ENCODE results near the gene ZC3HAV1L.
"Not testable (repeated sequence)": the region's sequence is repeated elsewhere in the genome, so short reads cannot be mapped to it uniquely, and the experiment has no call there.

ZC3HAV1L gene

GRCh38 chr7:139044813-139045794 lies 9.3 kb upstream of the ZC3HAV1L start:
- H3K4me3 Mint-ChIP-seq, result peak overlapping the region in 1 of 2 donors; percentile 41
- DNase-seq (no peak), ATAC-seq (replicated peaks) (peak; percentile 51 to 83)
- H3K27ac Mint-ChIP-seq, result peak overlapping the region; percentile 69
- H3K36me3 Mint-ChIP-seq, result peaks cover 40 to 60% of the 10 kb centered on the region in 2 donors
- no peaks in the 10 kb centered on the region for H3K27me3 Mint-ChIP-seq
- H3K4me1 Mint-ChIP-seq, result peaks cover 18 to 48% of the 10 kb centered on the region in 2 donors
- peaks cover 0 to 8% of the 10 kb centered on the region in 2 donors for H3K9me3 Mint-ChIP-seq

DNA sequence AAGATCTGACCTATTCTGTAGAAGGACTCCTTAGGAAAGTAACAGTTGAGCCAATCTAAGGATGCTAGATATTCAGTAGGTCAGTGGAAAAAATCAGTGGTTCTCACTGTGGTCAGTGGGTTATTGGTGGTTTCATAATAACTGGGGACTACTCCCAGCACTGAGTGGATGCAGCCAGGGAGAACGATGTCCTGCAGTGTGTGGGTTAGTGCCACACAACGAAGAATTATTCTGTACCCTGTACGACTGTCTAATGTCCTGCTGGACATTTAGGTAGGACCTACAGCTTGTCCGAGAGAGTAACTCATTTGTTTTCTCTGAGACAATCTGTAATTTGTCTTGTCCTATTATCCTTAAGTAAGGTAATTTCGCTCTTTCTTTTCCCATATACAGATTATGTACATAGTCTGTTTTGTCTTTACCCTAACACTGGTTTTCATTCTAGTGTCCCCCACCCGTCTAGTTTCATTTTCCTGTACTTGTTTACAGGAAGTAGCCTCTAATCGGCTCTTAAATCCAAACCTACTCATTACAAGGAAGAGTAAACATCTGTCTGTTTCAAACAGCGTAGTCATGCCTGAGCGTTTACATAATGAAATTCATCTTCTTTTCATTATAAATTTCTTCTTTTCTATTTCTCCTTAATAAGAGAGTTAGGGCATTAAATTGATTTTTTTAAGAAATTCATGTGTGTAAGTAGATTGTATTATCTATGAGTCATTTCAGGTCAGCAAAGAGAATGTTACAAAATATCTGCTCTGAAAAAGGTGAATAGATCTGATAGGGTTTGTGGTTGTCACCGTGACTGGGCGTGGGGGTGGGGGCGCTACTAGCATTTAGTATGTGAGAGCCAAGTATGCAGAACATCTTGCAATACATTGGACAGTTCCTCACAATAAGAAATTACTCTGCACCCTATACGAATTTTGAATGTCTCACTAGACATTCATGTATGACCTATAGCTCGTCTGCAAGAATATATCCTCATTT lies 8.3 kb upstream of the ZC3HAV1L start:
- Mint-ChIP-seq H3K36me3 (peaks cover 34 to 50% of the 10 kb centered on the region in 2 donors), H3K27me3 (no peaks in the 10 kb centered on the region), H3K4me3 (no peak overlapping the region), H3K27ac (no peak overlapping the region), H3K9me3 (peaks cover 0 to 8% of the 10 kb centered on the region in 2 donors), H3K4me1 (peaks cover 18 to 48% of the 10 kb centered on the region in 2 donors)
- DNase-seq (no peak), ATAC-seq (replicated peaks) (no peak)

GRCh38 chr7:139041378-139042085 lies 5.7 kb upstream of the ZC3HAV1L start:
- Mint-ChIP-seq H3K36me3 (peaks cover 23 to 34% of the 10 kb centered on the region in 2 donors), H3K27me3 (peaks cover 0 to 4% of the 10 kb centered on the region in 2 donors), H3K27ac (peak overlapping the region; percentile 15), H3K4me3 (no peak overlapping the region), H3K4me1 (peaks cover 16 to 46% of the 10 kb centered on the region in 2 donors), H3K9me3 (peaks cover 0 to 8% of the 10 kb centered on the region in 2 donors)
- ATAC-seq (replicated peaks) (peak; percentile 44 to 56), DNase-seq (no peak)

DNA sequence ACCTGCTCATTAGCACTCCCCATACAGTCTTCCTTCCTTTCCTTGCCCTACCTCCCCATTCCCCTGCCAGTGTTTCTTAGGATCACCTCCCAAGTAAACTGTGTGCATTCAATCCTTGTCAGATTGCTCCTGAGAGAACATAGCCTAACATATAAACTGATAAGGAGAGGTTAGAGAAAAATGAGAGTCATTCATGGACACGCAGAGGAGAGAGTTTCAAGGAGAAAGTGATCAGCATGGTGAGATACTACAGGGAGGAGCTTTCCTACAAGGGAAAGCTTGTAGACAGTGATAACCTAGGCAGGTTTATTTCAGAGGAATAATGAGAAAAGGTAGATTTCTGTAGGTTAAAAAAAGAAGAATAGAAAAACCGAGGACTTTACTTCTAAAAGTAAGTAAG lies 2.8 kb upstream of the ZC3HAV1L start:
- H3K9me3 Mint-ChIP-seq, result no peaks in the 10 kb centered on the region
- no peak overlapping the region for H3K4me3 Mint-ChIP-seq
- H3K36me3 Mint-ChIP-seq, result peaks cover 11 to 16% of the 10 kb centered on the region in 2 donors
- no peak for DNase-seq
- H3K4me1 Mint-ChIP-seq, result peaks cover 11 to 40% of the 10 kb centered on the region in 2 donors
- H3K27me3 Mint-ChIP-seq, result peaks cover 0 to 4% of the 10 kb centered on the region in 2 donors
- H3K27ac Mint-ChIP-seq, result no peak overlapping the region
- no peak for ATAC-seq (replicated peaks)

DNA sequence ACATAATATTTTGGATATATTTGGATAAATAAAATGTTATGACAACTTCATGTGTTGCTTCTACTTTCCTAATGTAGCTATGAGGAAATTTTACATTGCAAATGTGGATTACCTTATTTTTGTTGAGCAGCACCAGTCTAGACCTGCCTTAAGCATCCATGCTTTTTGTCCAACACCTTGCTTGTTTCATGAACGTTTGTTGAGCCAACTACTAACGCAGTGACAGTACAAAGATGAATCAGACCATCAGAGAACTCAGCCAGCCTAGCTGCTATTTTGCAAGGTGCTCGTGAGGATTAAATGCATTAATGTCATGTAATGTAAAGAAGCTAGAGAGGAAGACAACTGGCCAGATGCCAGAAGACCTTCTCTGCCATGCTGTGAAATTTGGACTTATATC lies 1.1 kb upstream of the ZC3HAV1L start:
- DNase-seq (no peak), ATAC-seq (replicated peaks) (no peak)
- Mint-ChIP-seq H3K36me3 (peaks cover 10 to 13% of the 10 kb centered on the region in 2 donors), H3K27ac (no peak overlapping the region), H3K27me3 (peaks cover 0 to 4% of the 10 kb centered on the region in 2 donors), H3K9me3 (no peaks in the 10 kb centered on the region), H3K4me3 (peak overlapping the region in 1 of 2 donors; percentile 12), H3K4me1 (peaks cover 10 to 33% of the 10 kb centered on the region in 2 donors)

DNA sequence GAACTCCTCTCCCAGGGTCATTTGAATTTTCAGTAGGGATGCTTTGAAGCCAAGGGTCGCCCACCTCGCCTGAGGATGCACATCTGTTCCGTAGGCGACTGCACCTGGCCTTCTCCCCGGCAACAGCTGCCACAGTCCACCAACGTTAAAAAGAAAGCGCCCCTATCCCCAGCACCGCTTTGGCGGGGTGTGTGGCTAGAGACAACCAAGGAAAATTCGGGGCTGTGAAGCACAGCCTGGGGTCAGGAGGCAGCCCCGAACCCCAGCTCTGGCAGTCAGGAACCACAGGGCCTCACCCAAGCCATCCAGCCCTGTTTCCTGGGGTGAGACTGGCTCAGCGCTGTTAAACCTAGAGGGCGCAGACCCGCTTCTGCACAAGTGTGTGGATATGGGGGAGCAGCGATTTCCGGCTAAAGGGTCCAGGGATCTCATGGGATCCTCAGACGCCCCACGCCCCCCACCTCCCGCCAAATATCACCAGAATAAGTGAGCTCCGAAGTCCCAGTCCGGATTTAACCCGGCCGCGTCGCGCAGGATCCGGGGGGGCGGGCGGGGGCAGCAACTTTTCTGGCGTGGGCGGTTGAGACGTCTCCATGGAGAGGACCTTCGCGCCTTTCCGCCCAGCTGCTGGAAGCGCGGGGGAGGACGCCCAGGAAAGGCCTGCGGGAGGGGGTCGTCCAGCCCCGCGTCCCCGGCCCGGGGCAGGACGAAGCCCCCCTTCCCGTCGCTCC lies 822 bp downstream of the ZC3HAV1L start:
- DNase-seq (peak; percentile 12), ATAC-seq (replicated peaks) (peak; percentile 33 to 42)
- Mint-ChIP-seq H3K27ac (peak overlapping the region; percentile 87), H3K27me3 (peaks cover 0 to 4% of the 10 kb centered on the region in 2 donors), H3K36me3 (peaks cover 23% of the 10 kb centered on the region in 2 donors), H3K4me3 (peak overlapping the region; percentile 82 to 90), H3K9me3 (no peaks in the 10 kb centered on the region), H3K4me1 (peaks cover 6 to 24% of the 10 kb centered on the region in 2 donors)

GRCh38 chr7:139034336-139034735 lies 1.5 kb downstream of the ZC3HAV1L start:
- ATAC-seq (replicated peaks) (no peak), DNase-seq (no peak)
- Mint-ChIP-seq H3K4me1 (peaks cover 6 to 24% of the 10 kb centered on the region in 2 donors), H3K36me3 (peaks cover 28 to 30% of the 10 kb centered on the region in 2 donors), H3K4me3 (peak overlapping the region in 1 of 2 donors; percentile 82), H3K27me3 (peaks cover 0 to 4% of the 10 kb centered on the region in 2 donors), H3K9me3 (no peaks in the 10 kb centered on the region), H3K27ac (no peak overlapping the region)

DNA sequence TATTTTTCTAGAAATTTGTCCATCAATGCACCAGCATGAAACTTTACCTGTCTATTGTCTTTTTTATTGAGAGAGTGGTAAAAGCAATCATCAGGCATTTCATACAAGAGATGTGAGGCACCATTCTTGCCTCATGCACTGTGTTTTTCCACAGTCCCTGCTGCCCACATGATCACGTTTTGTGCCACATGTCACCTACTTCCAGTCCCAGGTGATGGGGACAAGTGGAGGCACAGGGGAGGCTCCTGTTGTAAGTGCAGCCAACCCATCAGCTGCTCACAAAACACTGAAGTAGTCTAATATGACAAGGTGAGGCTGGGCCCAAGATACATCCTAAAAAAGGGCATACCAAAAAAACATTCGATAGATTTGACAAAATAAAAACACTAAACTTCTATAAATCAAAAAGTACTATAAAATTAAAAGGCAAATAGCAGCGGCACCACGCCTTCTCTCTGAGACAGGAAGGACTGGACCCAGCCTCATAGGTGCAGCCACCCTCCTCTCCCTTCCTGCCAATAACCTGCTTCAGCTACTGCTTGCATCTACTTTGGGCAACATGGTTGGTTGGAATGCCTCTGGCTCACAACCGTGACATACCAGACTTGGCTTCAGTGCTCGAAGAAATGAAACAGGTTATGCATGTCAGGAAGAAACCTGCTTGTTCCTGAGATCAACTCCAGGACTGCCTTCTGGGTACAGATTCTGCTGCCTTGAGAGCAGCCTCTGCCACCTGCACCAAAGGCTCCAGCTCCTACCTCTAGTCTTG lies 2.3 kb downstream of the ZC3HAV1L start:
- H3K36me3 Mint-ChIP-seq, result peaks cover 34 to 35% of the 10 kb centered on the region in 2 donors

DNA sequence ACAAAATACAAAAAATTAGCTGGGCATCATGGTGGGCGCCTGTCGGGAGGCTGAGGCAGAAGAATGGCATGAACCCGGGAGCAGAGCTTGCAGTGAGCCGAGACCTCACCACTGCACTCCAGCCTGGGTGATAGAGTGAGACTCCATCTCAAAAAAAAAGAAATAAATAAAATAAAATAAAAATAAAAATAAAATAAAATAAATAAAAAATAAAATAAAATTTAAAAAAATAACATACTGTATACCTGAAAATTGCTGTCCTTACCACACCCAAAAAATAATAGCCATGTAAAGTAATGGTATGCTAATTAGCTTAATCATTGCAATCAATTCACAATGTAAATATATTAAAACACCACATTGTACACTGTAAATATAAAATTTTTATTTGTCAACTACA lies 3.4 kb downstream of the ZC3HAV1L start:
- Mint-ChIP-seq H3K27me3 (peaks cover 0 to 1% of the 10 kb centered on the region in 2 donors), H3K36me3 (peaks cover 41 to 43% of the 10 kb centered on the region in 2 donors), H3K4me3 (no peak overlapping the region), H3K9me3 (no peaks in the 10 kb centered on the region), H3K4me1 (peaks cover 6 to 24% of the 10 kb centered on the region in 2 donors), H3K27ac (no peak overlapping the region)
- DNase-seq (no peak), ATAC-seq (replicated peaks) (no peak)

More for the DNA sequence above, 2.3 kb downstream of the ZC3HAV1L start:
- DNase-seq (no peak), ATAC-seq (replicated peaks) (no peak)
- no peak overlapping the region for H3K4me3 Mint-ChIP-seq
- H3K4me1 Mint-ChIP-seq, result peaks cover 6 to 24% of the 10 kb centered on the region in 2 donors
- H3K9me3 Mint-ChIP-seq, result no peaks in the 10 kb centered on the region
- H3K27ac Mint-ChIP-seq, result no peak overlapping the region
- peaks cover 0 to 4% of the 10 kb centered on the region in 2 donors for H3K27me3 Mint-ChIP-seq

DNA sequence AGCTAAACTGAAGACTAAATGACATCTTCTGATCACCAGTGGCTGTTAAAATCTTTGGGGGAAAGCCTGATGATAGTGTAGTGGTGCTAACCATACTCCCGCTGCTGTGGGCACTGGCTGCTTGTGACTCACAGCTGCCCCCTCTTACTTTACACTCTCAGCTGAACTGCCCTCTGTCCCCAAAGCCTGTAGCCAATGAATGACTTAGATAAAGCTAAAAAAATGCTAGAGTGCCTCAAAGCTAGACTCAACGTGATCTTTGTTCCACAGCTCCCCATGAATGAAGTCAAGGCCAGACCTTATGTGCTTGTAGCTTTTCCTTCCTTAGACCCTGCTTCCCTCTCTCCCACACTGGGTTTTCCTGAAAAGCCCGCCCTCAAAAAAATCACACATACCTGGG lies 6.5 kb downstream of the ZC3HAV1L start:
- DNase-seq (no peak), ATAC-seq (replicated peaks) (no peak)
- Mint-ChIP-seq H3K36me3 (peaks cover 55 to 60% of the 10 kb centered on the region in 2 donors), H3K27ac (no peak overlapping the region), H3K4me3 (no peak overlapping the region), H3K9me3 (no peaks in the 10 kb centered on the region), H3K27me3 (no peaks in the 10 kb centered on the region), H3K4me1 (peaks cover 0 to 7% of the 10 kb centered on the region in 2 donors)

DNA sequence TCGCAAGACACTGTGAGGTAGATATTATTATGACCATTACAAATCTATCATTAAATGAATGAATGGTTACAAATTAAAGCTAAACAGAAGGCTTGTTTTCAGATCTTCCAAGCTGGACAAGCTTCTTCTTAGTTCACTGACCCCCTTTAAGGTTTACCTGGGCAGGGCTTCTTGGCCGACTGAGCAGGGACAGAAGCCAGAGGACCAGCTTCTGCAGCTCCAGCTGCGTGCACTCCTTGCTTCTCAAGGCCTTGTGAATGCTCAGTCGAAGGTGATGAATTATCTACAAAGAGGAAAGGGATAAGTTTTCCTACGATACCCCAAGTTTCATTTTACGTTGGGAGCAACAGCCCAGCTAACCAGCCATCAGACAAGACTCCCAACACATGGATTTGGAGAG lies 9.3 kb downstream of the ZC3HAV1L start:
- ATAC-seq (replicated peaks) (no peak), DNase-seq (no peak)
- no peaks in the 10 kb centered on the region for H3K9me3 Mint-ChIP-seq
- no peaks in the 10 kb centered on the region for H3K27me3 Mint-ChIP-seq
- H3K36me3 Mint-ChIP-seq, result peaks cover 59 to 64% of the 10 kb centered on the region in 2 donors
- H3K4me1 Mint-ChIP-seq, result no peaks in the 10 kb centered on the region
- H3K4me3 Mint-ChIP-seq, result no peak overlapping the region
- H3K27ac Mint-ChIP-seq, result no peak overlapping the region

DNA sequence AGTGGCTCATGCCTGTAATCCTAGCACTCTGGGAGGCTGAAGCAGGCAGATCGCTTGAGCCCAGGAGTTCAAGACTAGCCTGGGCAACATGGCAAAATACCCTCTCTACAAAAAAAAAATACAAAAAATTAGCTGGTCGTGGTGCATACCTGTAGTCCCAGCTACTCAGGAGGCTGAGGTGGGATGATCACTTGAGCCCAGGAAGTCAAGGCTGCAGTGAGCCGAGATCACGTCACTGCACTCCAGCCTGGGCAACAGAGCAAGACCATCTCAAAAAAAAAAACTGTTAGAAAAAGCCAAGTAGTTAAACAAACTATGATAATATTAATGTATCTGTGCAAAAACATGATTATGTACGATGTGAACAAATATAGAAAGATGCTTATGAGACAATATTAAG lies 10.0 kb downstream of the ZC3HAV1L start:
- H3K36me3 Mint-ChIP-seq, result peaks cover 56 to 58% of the 10 kb centered on the region in 2 donors
- ATAC-seq (replicated peaks); H3K4me3 Mint-ChIP-seq; H3K27me3 Mint-ChIP-seq; H3K4me1 Mint-ChIP-seq; H3K27ac Mint-ChIP-seq; H3K9me3 Mint-ChIP-seq; DNase-seq: not testable (repeated sequence)
